IPS-NIHi7 (cell line): ENCODE results near the gene HEPHL1.
"Not testable (repeated sequence)": the region's sequence is repeated elsewhere in the genome, so short reads cannot be mapped to it uniquely, and the experiment has no call there.

Experiments
- DNase-seq: peaks from one replicate; pipeline ENCODE4 v3.0.0; 2012; ENCODE audit warnings: mixed read lengths; ENCODE audit errors: extremely low spot score

The HEPHL1 gene, protein sequence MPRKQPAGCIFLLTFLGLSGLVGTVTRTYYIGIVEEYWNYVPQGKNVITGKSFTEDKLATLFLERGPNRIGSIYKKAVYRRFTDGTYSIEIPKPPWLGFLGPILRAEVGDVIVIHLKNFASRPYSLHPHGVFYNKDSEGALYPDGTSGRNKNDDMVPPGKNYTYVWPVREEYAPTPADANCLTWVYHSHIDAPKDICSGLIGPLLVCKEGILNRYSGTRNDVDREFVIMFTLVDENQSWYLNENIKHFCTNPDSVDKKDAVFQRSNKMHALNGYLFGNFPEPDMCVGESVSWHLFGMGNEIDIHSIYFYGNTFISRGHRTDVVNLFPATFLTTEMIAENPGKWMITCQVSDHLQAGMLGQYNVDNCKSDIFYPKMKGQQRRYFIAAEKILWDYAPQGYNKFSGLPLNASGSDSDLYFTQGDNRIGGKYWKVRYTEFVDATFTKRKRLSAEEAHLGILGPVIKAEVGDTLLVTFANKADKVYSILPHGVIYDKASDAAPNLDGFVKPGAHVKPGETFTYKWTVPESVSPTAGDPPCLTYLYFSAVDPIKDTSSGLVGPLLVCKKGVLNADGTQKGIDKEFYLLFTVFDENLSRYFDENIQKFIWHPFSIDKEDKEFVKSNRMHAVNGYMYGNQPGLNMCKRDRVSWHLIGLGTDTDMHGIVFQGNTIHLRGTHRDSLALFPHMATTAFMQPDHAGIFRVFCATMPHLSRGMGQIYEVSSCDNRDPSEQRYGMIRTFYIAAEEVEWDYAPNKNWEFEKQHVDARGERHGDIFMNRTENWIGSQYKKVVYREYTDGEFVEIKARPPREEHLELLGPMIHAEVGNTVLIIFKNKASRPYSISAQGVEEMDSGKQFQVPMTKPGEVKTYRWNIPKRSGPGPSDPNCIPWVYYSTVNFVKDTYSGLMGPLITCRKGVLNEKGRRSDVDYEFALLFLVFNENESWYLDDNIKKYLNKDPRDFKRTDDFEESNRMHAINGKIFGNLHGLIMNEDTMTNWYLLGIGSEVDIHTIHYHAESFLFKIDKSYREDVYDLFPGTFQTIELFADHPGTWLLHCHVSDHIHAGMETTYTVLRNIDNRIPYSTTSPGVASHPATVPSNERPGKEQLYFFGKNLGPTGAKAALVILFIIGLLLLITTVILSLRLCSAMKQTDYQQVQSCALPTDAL

DNA sequence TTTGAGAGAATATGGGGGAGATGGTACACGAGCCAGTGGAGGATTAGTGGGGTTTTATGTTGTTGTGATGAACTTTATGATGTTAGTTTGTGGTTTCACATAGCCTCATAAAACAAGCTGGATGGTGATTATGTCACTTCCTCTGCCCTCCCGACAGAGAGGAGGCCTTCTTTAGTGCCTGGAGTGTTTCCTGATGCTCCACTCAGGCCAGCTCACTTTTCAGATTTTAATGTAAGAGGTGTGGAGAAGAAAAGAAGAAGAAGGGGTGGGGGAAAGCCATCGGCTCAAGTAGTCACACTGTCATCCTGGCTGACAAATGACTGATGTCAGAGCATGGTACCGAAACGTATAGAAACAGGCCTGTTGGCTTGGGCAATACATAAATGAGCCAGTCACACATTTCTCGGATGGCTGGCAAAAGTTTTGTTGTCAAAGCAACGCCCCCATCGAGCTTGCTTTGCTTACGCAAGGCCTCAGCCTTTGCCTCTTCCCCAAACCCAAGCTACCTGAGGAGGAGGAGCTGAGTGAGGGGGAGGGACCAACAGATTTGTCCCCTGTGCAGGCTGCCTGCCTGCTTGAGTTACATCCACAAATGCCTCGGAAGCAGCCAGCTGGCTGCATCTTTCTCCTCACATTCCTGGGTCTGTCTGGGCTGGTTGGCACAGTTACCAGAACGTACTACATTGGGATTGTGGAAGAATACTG is at the start of gene HEPHL1:
Gene HEPHL1, plus strand, starts transcription at position 578 of the 705 bp plus-strand sequence. Its CDS starts 15 bp downstream, at position 593.
- DNase-seq = peak; percentile 37

DNA sequence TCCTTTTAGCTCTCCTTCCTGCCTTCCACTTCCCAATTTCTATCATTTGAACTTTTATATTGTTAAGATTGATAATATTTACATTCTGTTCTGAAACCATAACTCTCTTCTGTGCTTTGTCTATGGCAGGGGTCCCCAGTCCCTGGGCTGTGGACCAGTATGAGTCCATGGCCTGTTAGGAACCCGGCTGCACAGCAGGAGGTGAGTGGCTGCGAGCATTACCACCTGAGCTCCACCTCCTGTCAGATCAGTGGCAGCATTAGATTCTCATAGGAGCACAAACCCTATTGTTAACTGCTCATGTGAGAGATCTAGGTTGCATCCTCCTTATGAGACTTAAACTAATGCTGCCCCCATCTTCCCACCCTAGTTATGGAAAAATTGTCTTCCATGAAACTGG is 48.4 kb upstream of the HEPHL1 start:
- no peak for DNase-seq

DNA sequence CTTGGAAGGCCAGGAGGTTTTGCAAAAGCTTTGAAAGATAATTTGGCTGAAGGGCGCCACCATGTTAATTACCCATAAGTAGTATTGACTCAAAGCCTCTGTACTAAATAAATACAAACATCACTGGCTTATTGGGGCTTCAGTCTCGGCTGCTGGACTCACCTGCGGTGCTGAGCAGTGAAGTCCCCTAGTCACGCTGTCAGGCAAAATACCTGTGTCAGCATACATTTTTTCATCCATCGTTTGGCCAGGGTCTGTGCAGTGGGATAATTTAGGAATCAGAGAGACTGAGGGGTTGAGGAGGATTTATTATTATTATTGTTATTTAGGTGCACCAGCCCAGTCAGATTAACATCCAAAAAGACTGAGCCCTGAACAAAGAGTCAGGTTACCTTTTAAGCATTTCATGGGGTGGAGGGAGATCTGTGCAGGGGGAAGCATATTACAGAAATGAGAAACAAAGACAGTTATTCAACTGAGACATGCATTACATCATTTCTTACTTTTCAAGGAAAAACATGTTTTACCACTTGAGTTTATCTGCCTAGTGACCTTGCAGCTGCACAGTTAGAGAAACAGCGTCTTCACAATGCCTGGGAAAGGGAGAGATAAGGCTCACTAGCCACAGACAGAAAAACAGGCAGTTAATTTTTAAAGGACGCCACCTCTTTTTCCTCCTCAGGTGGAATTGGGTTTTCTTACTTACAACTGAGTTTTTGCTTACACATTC is 47.7 kb upstream of the HEPHL1 start:
- not testable (repeated sequence) for DNase-seq

DNA sequence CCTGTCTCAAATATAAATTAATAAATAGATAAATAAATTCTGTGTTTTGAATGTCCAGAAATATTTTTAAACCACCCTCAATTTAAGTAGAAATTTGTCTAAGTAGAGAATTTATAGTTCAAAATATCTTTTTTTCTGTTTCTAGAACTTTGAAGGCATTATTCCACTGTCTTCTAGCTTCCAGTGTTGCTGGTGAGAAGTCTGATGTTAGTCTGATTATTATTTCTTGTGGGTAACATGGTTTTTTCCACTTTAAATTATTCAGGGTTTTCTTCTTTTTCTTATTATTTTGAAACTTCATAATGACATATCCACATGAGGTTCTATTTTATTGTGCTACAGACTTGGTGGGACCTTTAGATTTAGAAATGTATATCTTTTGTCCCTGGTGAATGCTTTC is 46.4 kb upstream of the HEPHL1 start:
- no peak for DNase-seq

DNA sequence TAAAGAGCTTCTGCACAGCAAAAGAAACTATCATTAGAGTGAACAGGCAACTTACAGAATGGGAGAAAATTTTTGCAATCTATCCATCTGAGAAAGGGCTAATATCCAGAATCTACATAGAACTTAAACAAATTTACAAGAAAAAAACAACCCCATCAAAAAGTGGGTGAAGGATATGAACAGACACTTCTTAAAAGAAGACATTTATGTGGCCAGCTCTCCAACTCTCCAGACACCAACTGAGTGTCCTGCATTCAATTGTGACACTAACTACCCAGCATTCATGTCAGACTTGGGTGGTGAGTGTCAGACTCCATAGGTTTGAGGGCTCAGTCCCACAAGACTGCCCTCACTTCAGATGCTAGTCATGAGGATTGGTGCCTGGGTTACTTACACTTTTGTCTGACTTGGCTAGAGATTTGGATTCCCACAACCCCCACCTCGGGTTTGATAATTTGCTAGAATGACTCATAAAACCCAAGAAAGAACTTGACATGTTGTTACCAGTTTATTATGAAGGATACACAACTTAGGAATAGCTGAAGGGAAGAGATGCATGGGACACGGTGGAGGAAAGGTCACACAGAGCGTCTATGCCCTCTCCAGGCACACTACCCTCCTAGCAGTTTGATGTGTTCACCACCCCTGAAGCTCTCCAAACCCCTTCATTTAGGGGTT is 44.4 kb upstream of the HEPHL1 start:
- DNase-seq = not testable (repeated sequence)

DNA sequence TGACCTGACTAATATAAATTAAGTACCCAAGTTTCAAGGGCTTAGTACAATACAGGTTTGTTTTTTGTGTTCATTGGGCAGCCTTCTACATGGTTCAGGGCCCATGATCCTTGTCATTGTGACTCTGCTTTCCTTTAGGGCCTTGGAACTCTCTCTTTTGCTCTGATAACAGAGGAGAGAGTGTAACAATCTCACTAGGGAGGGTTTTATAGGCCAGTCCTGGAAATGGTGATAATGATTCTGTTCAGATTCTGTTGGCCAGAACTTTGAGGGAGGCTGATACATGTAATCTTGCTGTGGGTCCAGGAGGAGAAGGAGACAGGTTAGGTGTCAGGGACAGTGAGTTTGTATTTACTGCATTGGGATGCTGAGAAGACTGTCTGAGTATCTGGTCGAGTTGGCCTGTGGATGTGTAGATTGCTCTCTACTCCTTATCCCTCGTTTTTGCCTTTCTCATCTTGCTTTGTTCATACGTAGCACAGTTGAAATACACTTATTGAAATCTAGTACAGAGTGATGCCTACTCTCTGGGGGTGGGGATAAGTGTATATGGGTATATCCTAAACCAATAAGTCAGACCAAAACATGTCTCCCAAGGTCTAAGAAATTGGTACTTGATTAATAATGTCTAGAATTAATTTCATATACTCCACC is 37.5 kb upstream of the HEPHL1 start:
- no peak for DNase-seq

DNA sequence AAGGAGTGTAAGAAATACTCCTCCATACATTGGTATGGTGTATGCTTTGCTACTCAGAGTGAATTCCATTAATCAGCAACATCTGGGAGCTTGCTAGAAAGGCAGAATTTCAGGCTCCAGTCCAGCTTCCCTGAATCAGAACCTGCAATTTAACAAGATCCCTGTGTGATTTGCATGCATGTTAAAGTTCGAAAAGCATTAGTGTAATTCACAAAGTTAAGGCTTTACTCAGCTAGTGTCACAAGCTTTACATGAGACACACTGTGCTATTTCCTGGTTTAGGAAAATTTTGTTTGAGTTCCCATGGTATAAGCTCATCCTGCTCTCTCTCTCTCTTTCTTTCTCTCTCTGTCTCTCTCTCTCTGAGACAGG is 37.0 kb upstream of the HEPHL1 start:
- no peak for DNase-seq

DNA sequence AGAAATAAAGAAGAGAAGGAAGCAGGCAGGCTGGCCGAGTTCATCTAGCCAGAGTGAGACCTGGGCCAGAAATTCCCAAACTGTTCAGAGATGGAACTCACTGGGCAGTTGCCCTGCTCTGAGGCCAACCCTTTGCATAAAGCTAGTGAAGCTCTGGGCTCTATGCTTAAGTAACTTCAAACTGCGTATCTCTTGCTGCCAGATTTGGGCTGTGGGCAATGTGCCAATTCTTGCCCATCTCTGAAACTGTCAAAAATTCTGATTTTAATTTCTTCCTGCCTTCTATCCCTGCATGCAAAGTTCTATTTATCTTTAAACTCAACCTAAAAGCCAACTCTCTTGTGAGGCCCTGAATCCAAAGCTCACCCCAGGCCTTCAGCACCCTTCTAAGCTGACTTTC is 36.2 kb upstream of the HEPHL1 start:
- no peak for DNase-seq

DNA sequence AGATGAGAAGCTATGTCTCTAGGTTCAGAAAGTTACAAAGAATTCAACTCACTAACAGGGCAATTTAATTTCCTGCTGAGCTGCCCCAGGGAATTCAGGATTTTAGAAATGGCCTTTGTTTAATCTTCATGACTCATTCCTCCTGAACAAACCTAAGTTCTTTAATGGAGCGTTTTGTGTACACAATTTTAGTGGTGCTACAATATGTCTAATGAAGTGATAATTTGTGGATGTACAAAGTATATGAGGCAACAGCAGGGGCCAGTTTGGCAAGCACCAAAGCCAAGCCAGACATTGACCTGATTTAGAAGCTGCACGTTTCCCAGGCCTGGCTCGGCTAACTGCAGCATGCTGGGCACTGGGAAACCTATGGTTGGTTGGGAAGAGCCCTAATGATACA is 34.4 kb upstream of the HEPHL1 start:
- DNase-seq = no peak

DNA sequence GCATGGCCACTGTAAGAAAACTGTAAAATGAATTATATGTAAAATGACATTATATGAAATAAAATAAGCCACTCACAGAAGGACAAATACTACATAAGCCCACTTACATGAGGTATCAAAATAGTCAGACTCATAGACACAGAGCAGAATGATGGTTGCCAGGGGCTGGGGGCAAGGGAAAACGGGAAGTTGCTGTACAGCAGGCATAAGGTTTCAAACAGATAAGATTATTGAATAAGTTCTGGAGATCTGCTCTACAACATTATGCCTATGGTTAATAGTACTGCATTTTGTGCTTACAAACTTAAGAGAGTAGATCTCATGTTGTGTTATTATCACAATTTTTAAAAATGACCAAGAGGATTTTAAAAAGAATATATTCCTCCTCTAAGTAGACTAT is 32.7 kb upstream of the HEPHL1 start:
- no peak for DNase-seq

DNA sequence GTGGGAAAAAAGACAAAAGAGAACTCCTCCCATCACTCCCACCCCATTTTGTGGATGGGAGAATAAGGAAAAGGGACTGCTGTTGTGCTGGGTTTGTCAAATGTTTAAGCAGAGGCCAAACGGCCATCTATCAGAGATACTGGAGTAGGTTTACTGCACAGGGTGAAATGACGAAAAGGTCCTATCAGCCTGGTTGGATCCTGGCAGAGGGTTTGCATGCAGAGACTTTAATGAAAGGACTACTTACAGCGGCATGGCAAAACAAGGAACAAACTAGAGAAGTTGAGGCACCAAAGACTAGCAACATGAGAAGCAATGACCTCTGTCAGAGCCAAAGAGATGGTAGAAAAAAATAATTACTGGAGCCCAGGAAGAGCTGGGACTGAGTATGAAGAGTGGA is 32.2 kb upstream of the HEPHL1 start:
- DNase-seq = no peak

DNA sequence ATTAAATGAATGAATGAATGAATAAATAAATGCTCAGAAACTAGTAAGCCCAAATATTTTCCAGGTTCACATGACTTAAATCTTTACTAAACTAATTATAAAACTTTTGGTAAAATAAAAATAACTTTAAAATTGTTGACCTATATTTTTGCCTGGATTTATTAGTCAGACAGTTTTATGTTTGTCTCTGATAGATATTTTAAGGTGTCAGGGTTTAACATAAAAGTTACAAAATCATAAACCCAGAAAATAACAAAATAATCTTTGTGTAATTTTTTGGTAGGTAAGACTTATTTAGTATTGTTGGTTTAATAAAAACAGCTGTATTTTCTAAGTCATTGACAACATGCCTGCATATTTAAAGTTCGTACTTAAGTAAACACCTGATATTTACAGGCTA is 27.4 kb upstream of the HEPHL1 start:
- DNase-seq = no peak

DNA sequence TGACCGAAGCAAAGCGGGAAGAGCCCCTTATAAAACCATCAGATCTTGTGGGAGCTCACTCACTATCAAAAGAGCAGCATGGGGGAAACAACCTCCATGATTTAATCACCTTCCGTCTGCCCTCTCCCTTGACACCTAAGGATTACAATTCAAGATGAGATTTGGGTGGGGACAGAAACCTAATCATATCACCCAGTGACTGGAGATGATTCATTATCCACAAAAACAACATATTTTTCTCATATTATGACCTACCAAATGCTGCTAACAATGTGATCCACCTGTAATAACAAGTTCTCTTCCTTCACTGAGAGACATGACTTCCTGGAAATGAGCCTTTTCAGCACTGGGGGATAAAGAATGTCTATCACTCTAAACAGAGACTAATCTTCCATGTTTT is 23.4 kb upstream of the HEPHL1 start:
- no peak for DNase-seq

DNA sequence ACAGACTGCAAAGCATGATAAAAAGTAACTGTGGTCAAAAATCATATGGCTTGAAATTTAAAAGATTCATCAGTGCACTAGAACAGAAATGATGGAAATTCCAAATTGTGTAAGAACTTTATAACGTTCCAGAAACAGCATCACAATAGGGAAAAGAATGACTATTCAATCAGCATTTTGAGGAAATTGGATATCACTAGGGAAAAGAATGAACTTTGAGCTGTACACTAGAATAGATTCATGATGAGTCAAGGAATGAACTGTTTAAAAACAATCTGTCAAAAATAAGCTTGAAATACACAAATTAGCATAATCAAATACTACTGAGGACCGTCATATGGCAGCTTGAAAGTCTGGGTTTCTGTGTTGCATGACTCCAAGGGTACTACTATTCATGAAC is 20.5 kb upstream of the HEPHL1 start:
- no peak for DNase-seq

DNA sequence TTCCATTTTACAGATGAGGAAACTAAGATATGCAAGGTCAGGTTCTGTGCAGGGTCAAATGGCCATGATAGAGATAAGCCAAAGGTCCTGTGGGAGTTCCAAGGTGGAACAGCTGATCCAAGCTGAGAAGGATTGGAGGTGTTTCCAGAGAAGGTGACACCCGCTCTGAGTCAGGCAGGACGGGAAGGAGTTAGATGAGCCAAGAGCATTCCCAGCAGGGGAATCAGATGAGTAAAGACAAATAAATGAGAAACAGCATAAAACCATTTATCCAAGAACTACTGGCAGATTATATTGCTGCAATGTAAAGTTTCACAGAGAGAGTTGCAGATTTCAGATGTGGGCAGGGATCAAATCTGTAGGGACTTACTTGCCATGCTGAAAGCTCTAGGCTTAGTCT is 18.9 kb upstream of the HEPHL1 start:
- DNase-seq = no peak

DNA sequence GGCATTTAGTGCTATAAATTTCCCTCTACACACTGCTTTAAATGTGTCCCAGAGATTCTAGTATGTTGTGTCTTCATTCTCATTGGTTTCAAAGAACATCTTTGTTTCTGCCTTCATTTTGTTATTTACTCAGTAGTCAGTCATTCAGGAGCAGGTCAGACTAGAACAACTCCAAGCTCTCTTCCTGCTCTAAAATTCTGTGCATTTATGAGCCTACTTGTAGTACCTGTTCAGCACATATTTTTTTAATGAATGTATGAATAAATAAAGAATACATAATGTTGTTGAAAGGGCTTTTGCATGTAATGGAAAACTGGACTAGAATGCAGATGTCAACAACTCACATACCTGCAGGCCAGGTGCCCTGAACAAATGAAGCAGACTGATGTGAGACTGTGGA is 13.7 kb upstream of the HEPHL1 start:
- no peak for DNase-seq

DNA sequence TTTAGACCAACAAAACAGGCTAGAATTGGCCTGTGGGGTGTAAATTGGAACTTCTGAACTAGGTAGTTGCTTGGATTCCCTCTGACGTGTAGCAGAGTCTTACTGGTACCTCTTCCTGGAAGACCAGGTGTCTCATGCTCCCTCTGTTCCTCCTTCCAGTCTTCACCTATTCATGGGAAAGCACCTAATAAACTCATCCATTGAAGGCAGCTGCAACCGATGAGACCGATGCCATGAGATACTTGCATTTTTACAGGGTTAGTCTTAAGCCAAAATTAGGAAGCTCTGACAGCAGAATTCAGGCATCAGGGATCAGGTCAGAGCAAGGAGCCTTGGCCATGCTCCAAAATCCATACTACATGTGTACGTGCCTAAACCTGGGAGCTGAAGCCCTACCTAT is 13.2 kb upstream of the HEPHL1 start:
- DNase-seq = no peak

DNA sequence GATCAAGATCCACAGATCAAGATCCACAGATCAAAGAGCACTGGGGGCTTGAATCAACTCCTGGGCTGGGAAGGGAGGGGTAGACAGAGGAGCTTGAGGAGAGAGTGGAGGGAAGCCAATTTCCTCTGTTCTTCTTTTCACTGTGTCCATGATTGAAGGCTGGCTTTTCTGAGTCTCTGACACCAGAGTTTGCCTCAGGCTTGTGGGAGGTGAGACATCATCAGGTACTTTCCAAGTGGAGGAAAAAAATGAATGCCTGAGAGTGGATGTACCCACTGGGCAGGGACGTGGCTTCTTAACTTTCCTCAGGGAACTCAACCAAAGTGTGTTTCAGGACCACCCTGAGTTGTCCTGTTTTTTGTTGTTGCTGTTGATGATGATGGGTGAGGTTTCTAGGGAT is 11.0 kb upstream of the HEPHL1 start:
- no peak for DNase-seq

DNA sequence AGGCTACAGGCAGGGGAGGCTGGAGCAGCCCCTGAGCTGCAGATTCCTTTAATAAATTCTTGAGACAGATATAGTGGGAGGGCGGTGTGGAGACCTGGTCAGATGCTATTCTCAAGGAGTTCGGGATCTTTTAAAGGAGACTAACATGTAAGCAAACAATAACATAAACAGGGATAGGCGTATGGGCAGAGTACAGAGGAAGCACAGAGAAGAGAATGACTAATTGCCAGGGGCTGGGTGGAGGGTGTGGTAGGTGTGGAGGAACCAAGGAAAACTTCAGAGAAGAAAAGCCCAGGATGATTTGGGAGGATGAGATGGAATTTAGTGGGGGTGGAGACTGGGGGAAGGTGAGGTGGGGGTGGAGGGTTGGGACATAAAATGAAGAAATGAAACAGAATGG is 9.7 kb upstream of the HEPHL1 start:
- no peak for DNase-seq

DNA sequence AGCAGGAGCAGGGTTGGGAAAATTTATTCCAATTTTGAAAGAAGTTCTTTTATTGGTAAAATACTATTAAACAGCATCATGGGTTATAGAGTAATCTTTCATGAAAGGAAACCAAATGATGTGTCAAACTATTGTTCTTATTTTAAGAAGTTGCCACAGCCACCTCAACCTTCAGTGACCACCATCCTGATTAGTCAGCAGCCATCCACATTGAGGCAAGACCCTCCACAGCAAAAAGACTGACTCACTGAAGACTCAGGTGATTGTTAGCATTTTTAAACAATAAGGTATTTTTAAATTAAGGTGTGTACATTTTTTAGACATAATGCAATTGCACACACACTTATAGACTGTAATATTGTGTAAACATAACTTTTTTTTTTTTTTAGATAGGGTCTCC is 3.7 kb upstream of the HEPHL1 start:
- DNase-seq = no peak
